MM.1S (cell line): Measurements from ENCODE around the gene RPS16.

Source experiments
- CTCF ChIP-seq: fragments of 300-600 bp; sonication (generic); IDR thresholded peaks from 2 replicates; pipeline ENCODE4 v1.5.1; 2016; ENCODE audit warnings: antibody characterized with exemption, low read length, mixed read lengths
- EZH2 ChIP-seq: fragments of 300-600 bp; sonication (generic); optimal IDR thresholded peaks from 2 replicates; pipeline ENCODE3; 2017; ENCODE audit warnings: low read depth, mild to moderate bottlenecking, antibody characterized with exemption, low read length, mixed read lengths

GRCh38 chr19:39438270-39438934 lies 2.7 kb upstream of the RPS16 start:
- no peak for TF ChIP-seq CTCF
- no peak for TF ChIP-seq EZH2
